Measurements from ENCODE around the gene EME2.
"Not testable (repeated sequence)": the region's sequence is repeated elsewhere in the genome, so short reads cannot be mapped to it uniquely, and the experiment has no call there.

The EME2 gene

GRCh38 chr16:1791943-1792812 is 19.6 kb downstream of the EME2 start:
- no peak for DNase-seq

- no peak for DNase-seq
These were observed 20.4 kb downstream of the EME2 start for GRCh38 chr16:1792836-1793577.

GRCh38 chr16:1793578-1794220 is 21.1 kb downstream of the EME2 start, which contains the start of gene IGFALS:
Gene IGFALS, minus strand, starts transcription at chr16:1793705. Its CDS starts 53 bp downstream, at chr16:1793652.
- DNase-seq, result no peak

- DNase-seq, result no peak
These were observed 21.7 kb downstream of the EME2 start for GRCh38 chr16:1794221-1794871.

GRCh38 chr16:1794908-1795666 is 22.5 kb downstream of the EME2 start:
- DNase-seq, result no peak

GRCh38 chr16:1799263-1799662 is 26.7 kb downstream of the EME2 start:
- not testable (repeated sequence) for DNase-seq

GRCh38 chr16:1800701-1801100 is 28.1 kb downstream of the EME2 start:
- no peak for DNase-seq

- no peak for DNase-seq
These were observed 35.0 kb downstream of the EME2 start for GRCh38 chr16:1807626-1808025.

- no peak for DNase-seq
These were observed 36.1 kb downstream of the EME2 start for GRCh38 chr16:1808691-1809090.

- DNase-seq, result no peak
These were observed 36.7 kb downstream of the EME2 start for GRCh38 chr16:1809281-1809801.

GRCh38 chr16:1810106-1810505 is 37.5 kb downstream of the EME2 start:
- no peak for DNase-seq

- DNase-seq, result no peak
These were observed 37.9 kb downstream of the EME2 start for GRCh38 chr16:1810536-1810935.

- DNase-seq, result peak; percentile 48
These were observed 40.1 kb downstream of the EME2 start for GRCh38 chr16:1812732-1813163.

- no peak for DNase-seq
These were observed 42.9 kb downstream of the EME2 start for GRCh38 chr16:1815461-1815860.

- DNase-seq, result no peak
These were observed 44.0 kb downstream of the EME2 start for GRCh38 chr16:1816396-1817275.

GRCh38 chr16:1817276-1817589 is 44.6 kb downstream of the EME2 start:
- DNase-seq, result no peak

- no peak for DNase-seq
These were observed 45.1 kb downstream of the EME2 start for GRCh38 chr16:1817716-1818115.

GRCh38 chr16:1818204-1818872 is 45.7 kb downstream of the EME2 start:
- no peak for DNase-seq

GRCh38 chr16:1818873-1819525 is 46.4 kb downstream of the EME2 start:
- DNase-seq, result no peak

- DNase-seq, result no peak
These were observed 47.0 kb downstream of the EME2 start for GRCh38 chr16:1819611-1820010.

All from fibroblast of skin of abdomen (primary cell).